Measurements from ENCODE around the gene XPNPEP3. TPM values are rescaled to one million over a fixed set of nuclear protein-coding genes. Genes with fewer than 3 reads are reported as not detected.

The XPNPEP3 gene
- total RNA-seq, 1 donor from 2014 or later, result 15.0 TPM

DNA sequence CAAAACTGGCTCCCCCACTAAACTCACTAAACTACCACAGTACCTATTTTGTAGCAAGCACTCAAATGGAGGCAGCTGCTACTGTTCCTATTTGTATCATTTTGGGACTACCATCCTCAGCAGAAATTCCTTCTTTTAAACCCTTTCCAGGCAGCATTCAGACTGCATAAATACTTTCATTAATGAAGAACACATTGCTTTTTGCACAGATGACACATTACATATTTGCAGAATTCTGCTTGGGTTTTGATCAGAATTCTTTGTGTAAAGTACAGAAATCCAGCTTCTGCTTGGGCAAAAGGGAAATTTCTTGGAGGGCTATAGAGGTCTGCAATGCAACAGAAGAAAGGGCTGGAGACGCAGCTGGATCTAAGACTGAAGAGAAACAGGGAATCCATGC lies 118.4 kb downstream of the XPNPEP3 start:
- no peak overlapping the region for H3K4me3 ChIP-seq
- ATAC-seq, result no peak
- peaks cover 31% of the 10 kb centered on the region for H3K36me3 ChIP-seq
- H3K27ac ChIP-seq, result no peak overlapping the region
- no peak for TF ChIP-seq CTCF (IDR thresholded peaks at IDR 0.05)
- no peaks in the 10 kb centered on the region for H3K27me3 ChIP-seq
- intact Hi-C loops (cut with DNase I), result no loop called here
- DNase-seq, result no peak
- no peaks in the 10 kb centered on the region for H3K4me1 ChIP-seq
- H3K9me3 ChIP-seq, result no peaks in the 10 kb centered on the region

- Histone ChIP-seq H3K4me3 (no peak overlapping the region), H3K27me3 (no peaks in the 10 kb centered on the region), H3K4me1 (no peaks in the 10 kb centered on the region), H3K9me3 (no peaks in the 10 kb centered on the region), H3K27ac (no peak overlapping the region), H3K36me3 (peaks cover 14% of the 10 kb centered on the region)
- intact Hi-C loops (cut with DNase I), result no loop called here
- ATAC-seq, result no peak
- no peak for TF ChIP-seq CTCF (IDR thresholded peaks at IDR 0.05)
- DNase-seq, result no peak
Measured at GRCh38 chr22:40976866-40977700, 120.1 kb downstream of the XPNPEP3 start.

DNA sequence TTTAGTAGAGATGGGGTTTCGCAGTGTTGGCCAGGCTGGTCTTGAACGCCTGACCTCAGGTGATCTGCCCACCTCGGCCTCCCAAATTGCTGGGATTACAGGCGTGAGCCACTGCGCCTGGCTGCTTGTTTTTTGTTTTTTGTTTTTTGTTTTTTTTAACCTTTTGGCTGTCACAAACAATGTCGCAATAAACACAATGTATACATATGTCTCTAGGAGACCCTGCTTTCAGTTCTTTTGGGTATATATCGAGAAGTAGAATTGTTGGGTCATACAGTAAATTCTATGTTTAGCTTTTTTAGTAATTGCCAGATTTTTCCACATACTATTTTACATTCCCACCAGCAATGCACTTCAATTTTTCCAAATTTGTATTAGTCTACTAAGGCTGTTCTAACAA lies 122.2 kb downstream of the XPNPEP3 start:
- no peaks in the 10 kb centered on the region for H3K36me3 ChIP-seq
- no peak overlapping the region for H3K4me3 ChIP-seq
- no peaks in the 10 kb centered on the region for H3K9me3 ChIP-seq
- no peaks in the 10 kb centered on the region for H3K4me1 ChIP-seq
- H3K27ac ChIP-seq, result no peak overlapping the region
- intact Hi-C loops (cut with DNase I), result no loop called here
- DNase-seq (no peak), ATAC-seq (no peak)
- no peak for TF ChIP-seq CTCF (IDR thresholded peaks at IDR 0.05)
- H3K27me3 ChIP-seq, result no peaks in the 10 kb centered on the region

DNA sequence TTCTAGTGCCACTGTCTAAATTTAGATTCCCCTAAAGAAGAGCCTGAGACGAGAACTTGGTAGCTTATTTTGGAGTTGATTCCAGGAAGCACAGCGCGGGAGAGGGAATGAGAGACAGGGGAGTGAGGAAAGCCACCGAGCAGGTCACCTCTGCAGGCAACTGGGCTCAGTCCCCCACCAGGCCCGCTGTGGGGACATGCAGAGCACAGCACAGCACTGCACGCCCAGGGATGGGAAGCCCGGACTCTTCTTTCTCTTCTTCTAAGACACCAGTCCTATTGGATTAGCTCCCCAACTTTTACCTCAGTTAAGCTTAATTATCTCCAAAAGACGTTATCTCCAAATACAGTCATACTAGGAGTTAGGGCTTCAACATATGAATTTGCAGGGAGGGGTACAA lies 122.9 kb downstream of the XPNPEP3 start:
- ATAC-seq (no peak), DNase-seq (no peak)
- no peaks in the 10 kb centered on the region for H3K36me3 ChIP-seq
- no peaks in the 10 kb centered on the region for H3K4me1 ChIP-seq
- intact Hi-C loops (cut with DNase I), result no loop called here
- H3K4me3 ChIP-seq, result no peak overlapping the region
- TF ChIP-seq CTCF (IDR thresholded peaks at IDR 0.05), result no peak
- no peaks in the 10 kb centered on the region for H3K27me3 ChIP-seq
- H3K27ac ChIP-seq, result no peak overlapping the region
- no peaks in the 10 kb centered on the region for H3K9me3 ChIP-seq

Small RNA genes within 50 kb of the gene (microRNA-seq; reads per million reads assigned to microRNA genes)
- not detected for gene MIR4766 (ENCODE audit: borderline microRNAs expressed)

Other genes with a start within 250 kb of the XPNPEP3 start
- 60.4 TPM for gene MRTFA, start 220.4 kb upstream of the XPNPEP3 start, total RNA-seq
- gene MCHR1, start 177.7 kb upstream of the XPNPEP3 start, total RNA-seq, result not detected
- 13.8 TPM for gene SLC25A17, start 37.8 kb upstream of the XPNPEP3 start, total RNA-seq
- gene ST13, start 509 bp upstream of the XPNPEP3 start, total RNA-seq, result 192 TPM
- gene DNAJB7, start 5.0 kb downstream of the XPNPEP3 start, total RNA-seq, result not detected
- gene RBX1, start 94.2 kb downstream of the XPNPEP3 start, total RNA-seq, result 45.6 TPM
- gene EP300, start 235.4 kb downstream of the XPNPEP3 start, total RNA-seq, result 78.9 TPM